H1 (cell line): Measurements from ENCODE around the gene AOPEP. TPM values are rescaled to one million over a fixed set of nuclear protein-coding genes. Genes with fewer than 3 reads are reported as not detected.

Experiments used
- CTCF ChIA-PET: fragments of 300-600 bp; sonication (Branson Sonifier 250); formaldehyde crosslinking; loops from one replicate; lab custom pipeline; 2021; ENCODE audit not compliant: partially characterized antibody; lab: Charles Lee
- POLR2A ChIA-PET: fragments of 300-600 bp; sonication (Branson Sonifier 250); formaldehyde crosslinking; loops from one replicate; lab custom pipeline; 2021; ENCODE audit warnings: inconsistent platforms; ENCODE audit not compliant: partially characterized antibody; lab: Charles Lee
- DNase-seq, 2 experiments: peaks; one replicate each; pipeline versions ENCODE4 v3.0.0 to v3.0.0-alpha.2; 2010 to 2022; ENCODE audit warnings: low spot score in 2 of 2, low read depth in 1 of 2, mixed read lengths in 1 of 2
- FAIRE-seq: peaks from 2 replicates; lab custom pipeline; 2011; peaks lifted over from hg19 to GRCh38; lab: Jason Lieb, UNC
- H2AFZ ChIP-seq: 2 replicates; pipeline ENCODE4 v1.8.1; 2012; ENCODE audit warnings: low read length, inconsistent platforms
- H2AK5ac ChIP-seq: 2 replicates; pipeline ENCODE4 v1.6.1; 2013; ENCODE audit warnings: low read depth, low read length
- H2BK120ac ChIP-seq: replicated peaks from 2 replicates; pipeline ENCODE3; 2013; ENCODE audit warnings: low read depth, low read length, inconsistent platforms
- H2BK12ac ChIP-seq: 2 replicates; pipeline ENCODE4 v1.6.1; 2013; ENCODE audit warnings: low read depth, low read length
- H2BK15ac ChIP-seq: 2 replicates; pipeline ENCODE4 v1.6.1; 2013; ENCODE audit warnings: low read length
- H2BK20ac ChIP-seq: 2 replicates; pipeline ENCODE4 v1.6.1; 2013; ENCODE audit warnings: low read length
- H2BK5ac ChIP-seq: 2 replicates; pipeline ENCODE4 v1.6.1; 2013; ENCODE audit warnings: low read depth, low read length
- H3K14ac ChIP-seq: 2 replicates; pipeline ENCODE4 v1.6.1; 2013; ENCODE audit warnings: inconsistent platforms; ENCODE audit not compliant: insufficient read length
- H3K18ac ChIP-seq: 2 replicates; pipeline ENCODE4 v1.6.1; 2013; ENCODE audit warnings: low read length; ENCODE audit errors: extremely low read depth
- H3K23ac ChIP-seq: 2 replicates; pipeline ENCODE4 v1.6.1; 2013; ENCODE audit warnings: inconsistent platforms; ENCODE audit not compliant: insufficient read length
- H3K23me2 ChIP-seq: 2 replicates; pipeline ENCODE4 v1.6.1; 2013; ENCODE audit warnings: low read depth, low read length
- H3K27ac ChIP-seq: 2 replicates; pipeline ENCODE4 v1.6.1; 2011; ENCODE audit warnings: low read depth, low read length, inconsistent platforms
- H3K27me3 ChIP-seq, 4 experiments: replicated peaks in 1 of 4; 1 replicate in 1 of 4; 2 replicates in 3 of 4; pipeline versions ENCODE4 v1.6.1 to v1.8.1; 2011 to 2013; ENCODE audit warnings: low read length in 3 of 4, mild to moderate bottlenecking in 3 of 4, inconsistent platforms in 2 of 4, mixed read lengths in 2 of 4, moderate library complexity in 1 of 4; ENCODE audit not compliant: control insufficient read depth in 3 of 4, insufficient read depth in 3 of 4; ENCODE audit errors: extremely low read depth in 1 of 4
- H3K36me3 ChIP-seq, 4 experiments: 2 replicates each; pipeline versions ENCODE4 v1.6.1 to v1.8.1; 2011 to 2013; ENCODE audit warnings: mild to moderate bottlenecking in 4 of 4, low read length in 3 of 4, moderate library complexity in 2 of 4, control low read depth in 1 of 4, inconsistent platforms in 1 of 4; ENCODE audit not compliant: insufficient read depth in 4 of 4, control insufficient read depth in 2 of 4
- H3K4ac ChIP-seq: replicated peaks from 2 replicates; pipeline ENCODE3; 2013; ENCODE audit warnings: low read length, low read depth, mixed read lengths, inconsistent platforms; ENCODE audit not compliant: insufficient read length
- H3K4me1 ChIP-seq, 4 experiments: replicated peaks in 1 of 4; 1 replicate in 1 of 4; 2 replicates in 3 of 4; pipeline versions ENCODE4 v1.6.1 to v1.8.1; 2011 to 2013; ENCODE audit warnings: low read length in 3 of 4, inconsistent platforms in 2 of 4, mixed read lengths in 1 of 4; ENCODE audit not compliant: insufficient read depth in 4 of 4, control insufficient read depth in 3 of 4
- H3K4me2 ChIP-seq, 2 experiments: 2 replicates each; pipeline versions ENCODE4 v1.6.1 to v1.8.1; 2011 to 2013; ENCODE audit warnings: low read depth in 2 of 2, low read length in 2 of 2, control low read depth in 1 of 2, inconsistent platforms in 1 of 2, mild to moderate bottlenecking in 1 of 2; ENCODE audit not compliant: insufficient read depth in 1 of 2
- H3K4me3 ChIP-seq, 4 experiments: fragments of 200-600, 300-600 bp in 1 of 4; sonication (generic), shearing (Covaris generic), sonication (Bioruptor Twin) in 1 of 4; 2 replicates each; pipeline versions ENCODE4 v1.5.1 to v1.8.1; 2011 to 2016; ENCODE audit warnings: low read length in 4 of 4, low read depth in 3 of 4, control low read depth in 2 of 4, inconsistent platforms in 2 of 4, mild to moderate bottlenecking in 2 of 4, mixed read lengths in 1 of 4, moderate library complexity in 1 of 4; ENCODE audit not compliant: insufficient read depth in 2 of 4; ENCODE audit errors: extremely low read depth in 1 of 4
- H3K56ac ChIP-seq: replicated peaks from 2 replicates; pipeline ENCODE3; 2013; ENCODE audit warnings: low read depth, mild to moderate bottlenecking, mixed read lengths, low read length, inconsistent platforms; ENCODE audit not compliant: insufficient read length
- H3K79me1 ChIP-seq: 2 replicates; pipeline ENCODE4 v1.6.1; 2013; ENCODE audit warnings: low read depth, low read length, control low read depth
- H3K79me2 ChIP-seq, 2 experiments: 2 replicates each; pipeline versions ENCODE4 v1.6.1 to v1.8.1; 2012 to 2013; ENCODE audit warnings: low read length in 2 of 2, mild to moderate bottlenecking in 2 of 2, inconsistent platforms in 1 of 2; ENCODE audit not compliant: insufficient read depth in 2 of 2, control insufficient read depth in 1 of 2
- H3K9ac ChIP-seq, 4 experiments: replicated peaks in 1 of 4; 1 replicate in 1 of 4; 2 replicates in 3 of 4; pipeline versions ENCODE4 v1.6.1 to v1.8.1; 2011 to 2013; ENCODE audit warnings: low read depth in 3 of 4, low read length in 3 of 4, control low read depth in 2 of 4, mild to moderate bottlenecking in 2 of 4, moderate library complexity in 2 of 4, inconsistent platforms in 1 of 4; ENCODE audit errors: extremely low read depth in 1 of 4
- H3K9me3 ChIP-seq, 2 experiments: 2 replicates each; pipeline versions ENCODE4 v1.6.1 to v1.8.1; 2012 to 2013; ENCODE audit warnings: mild to moderate bottlenecking in 2 of 2, moderate library complexity in 2 of 2, control low read depth in 1 of 2, inconsistent platforms in 1 of 2, low read depth in 1 of 2, low read length in 1 of 2, mixed read lengths in 1 of 2; ENCODE audit not compliant: insufficient read depth in 2 of 2
- H4K20me1 ChIP-seq, 2 experiments: replicated peaks in 1 of 2; 2 replicates each; pipeline versions ENCODE3 to v1.8.1; 2011 to 2013; ENCODE audit warnings: inconsistent platforms in 2 of 2, low read length in 2 of 2, mild to moderate bottlenecking in 1 of 2; ENCODE audit not compliant: insufficient read depth in 2 of 2, control insufficient read depth in 1 of 2
- H4K5ac ChIP-seq: 2 replicates; pipeline ENCODE4 v1.6.1; 2013; ENCODE audit warnings: low read length, low read depth, mixed read lengths, inconsistent platforms; ENCODE audit not compliant: insufficient read length
- H4K8ac ChIP-seq: 2 replicates; pipeline ENCODE4 v1.8.0; 2013; ENCODE audit warnings: mild to moderate bottlenecking, moderate library complexity, low read length, inconsistent platforms; ENCODE audit not compliant: insufficient read depth; ENCODE audit errors: extremely low read depth
- H4K91ac ChIP-seq: replicated peaks from 2 replicates; pipeline ENCODE3; 2013; ENCODE audit warnings: low read length, mixed read lengths, inconsistent platforms; ENCODE audit not compliant: insufficient read length
- BRCA1 ChIP-seq: IDR thresholded peaks from 2 replicates; pipeline ENCODE4 v1.6.1; 2012; ENCODE audit warnings: low read depth, low read length, improper control_type of control experiment
- CHD2 ChIP-seq: IDR thresholded peaks from 2 replicates; pipeline ENCODE4 v1.6.1; 2012; ENCODE audit warnings: low read length, improper control_type of control experiment
- EP300 ChIP-seq, 2 experiments: IDR thresholded peaks; 1 replicate in 1 of 2; 2 replicates in 1 of 2; pipeline ENCODE4 v1.6.1; 2011 to 2012; ENCODE audit warnings: low read depth in 2 of 2, low read length in 2 of 2, mild to moderate bottlenecking in 2 of 2, borderline replicate concordance in 1 of 2, inconsistent platforms in 1 of 2, moderate library complexity in 1 of 2
- KDM1A ChIP-seq: fragments of 200-600, 300-600 bp; sonication (generic); IDR thresholded peaks from 2 replicates; pipeline ENCODE4 v1.7.1; 2016; ENCODE audit warnings: mild to moderate bottlenecking, low read length, borderline replicate concordance
- MAX ChIP-seq: IDR thresholded peaks from 2 replicates; pipeline ENCODE4 v1.6.1; 2012; ENCODE audit warnings: inconsistent platforms
- PHF8 ChIP-seq: fragments of 200-600 bp; sonication (generic); conservative IDR thresholded peaks from 2 replicates; pipeline ENCODE4 v1.7.1; 2012; ENCODE audit warnings: low read depth, mild to moderate bottlenecking, inconsistent platforms, low read length, moderate library complexity
- SP2 ChIP-seq: IDR thresholded peaks from 2 replicates; pipeline ENCODE4 v1.6.1; 2012; ENCODE audit warnings: mild to moderate bottlenecking, low read length, inconsistent platforms
- YY1 ChIP-seq: IDR thresholded peaks from 2 replicates; pipeline ENCODE4 v1.6.1; 2011; ENCODE audit warnings: low read depth, mild to moderate bottlenecking, low read length
- ZNF274 ChIP-seq: IDR thresholded peaks from 2 replicates; pipeline ENCODE4 v1.7.0; 2012; ENCODE audit warnings: low read length, borderline replicate concordance; ENCODE audit errors: extremely low read depth
- WGBS, 2 experiments: shearing (Covaris generic) in 1 of 2; methylation state at CpG; one replicate each; pipeline versions ENCODE4 v1.1.6 to v1.1.7; 2013 to 2015; ENCODE audit warnings: low lambda C conversion rate in 2 of 2, mixed read lengths in 2 of 2, inconsistent platforms in 1 of 2, low coverage in 1 of 2, missing lambda C conversion rate in 1 of 2; ENCODE audit not compliant: insufficient replicate concordance in 2 of 2, insufficient coverage in 1 of 2, insufficient read length in 1 of 2; ENCODE audit errors: extremely low coverage in 1 of 2, missing lambda C conversion rate in 1 of 2; 5-methylcytosine and 5-hydroxymethylcytosine counted together
- polyA plus RNA-seq, 7 experiments: library from polyadenylated mRNA; depleted of rRNA in 3 of 7; stranded (reverse) in 5 of 7; unstranded in 2 of 7; fragments of >200 nt in 5 of 7; fragments of 200-250 nt in 2 of 7; gene quantifications; 1 replicate in 5 of 7; 2 replicates in 1 of 7; 4 replicates in 1 of 7; pipeline versions ENCODE4 v1.2.1 to v1.2.3, GENCODE V29; 2011 to 2013; ENCODE audit warnings: missing spikeins in 2 of 7, mixed read lengths in 2 of 7
- total RNA-seq: library from RNA; stranded (reverse); fragmentation: NEBNext Ultra II Directional; extraction: Animal tissue kit (Norgen Biotek cat#: 25700); gene quantifications from 2 replicates; pipeline ENCODE4 v1.2.1, GENCODE V29; 2021
- TF ChIP-seq, protein P1 (sequence below): IDR thresholded peaks from 2 replicates; pipeline ENCODE4 v1.6.1; 2012; ENCODE audit warnings: inconsistent platforms

The AOPEP gene
- total and polyA plus RNA-seq, 2 of the 8 experiments (the other 6 are each of a cell fraction or from before 2014, with no cell fraction given): 6.1 to 14.3 TPM

DNA sequence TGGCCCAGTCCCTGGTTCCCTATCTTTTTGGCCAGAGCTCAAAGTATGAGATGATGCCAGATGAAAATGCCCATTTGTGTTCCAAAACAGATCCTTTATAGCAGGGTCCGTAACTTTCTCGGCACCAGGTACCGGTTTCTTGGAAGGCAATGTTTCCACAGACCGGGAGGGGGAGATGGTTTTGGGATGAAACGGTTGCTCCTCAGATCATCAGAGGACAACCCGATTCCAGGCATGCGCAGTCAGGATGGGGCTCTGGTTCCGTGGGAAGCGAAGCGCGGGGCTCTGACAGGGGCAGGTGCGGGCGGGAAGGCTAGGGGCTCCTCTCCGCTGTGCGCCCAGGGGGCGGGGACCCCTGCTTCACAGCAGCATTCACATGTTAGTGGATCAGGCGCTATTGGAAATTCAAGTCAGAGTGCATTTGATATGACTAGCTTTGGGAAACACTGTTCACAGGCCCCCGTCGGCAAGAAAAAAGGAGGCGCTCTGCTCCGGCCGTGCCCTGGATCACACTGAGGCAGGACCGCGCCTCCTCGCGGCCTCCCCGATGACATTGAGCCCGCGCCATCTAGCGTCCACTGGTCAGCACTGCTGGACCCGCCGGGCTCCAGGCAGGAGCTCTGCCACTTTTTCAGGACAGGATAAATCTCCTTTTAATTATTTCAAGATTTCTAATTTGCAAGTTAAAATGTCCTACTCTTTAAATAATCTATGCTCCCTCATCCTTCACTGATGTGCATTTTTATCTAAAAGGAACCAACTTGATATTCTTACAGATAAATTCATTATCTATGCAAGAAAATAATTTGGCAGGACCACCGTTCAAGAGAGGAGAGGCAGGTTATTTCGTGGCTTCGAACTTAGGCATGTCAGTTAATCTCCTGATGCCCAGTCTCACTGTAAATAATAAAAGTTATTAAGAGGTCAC is 401.0 kb downstream of the AOPEP start:
- POLR2A ChIA-PET: interaction anchor here (0.8 kb wide), 1 partner anchor 40 kb away, joined by 3 read pairs; no protein-coding TSS in a partner anchor
- FAIRE-seq: no peak
- no peak overlapping the region for H3K23ac ChIP-seq
- TF ChIP-seq CHD2 (no peak), YY1 (no peak), BRCA1 (no peak), ZNF274 (no peak), MAX (0 out of 2 replicates have a peak, but pooled peaks have one; percentile 22), PHF8 (no peak), EP300 (IDR thresholded peaks at IDR 0.05; ENCODE audit: borderline replicate concordance in 1 of 2, low read depth in 2 of 2, low read length in 2 of 2) (no peak), SP2 (no peak), KDM1A (peak; percentile 45; the same call in 1 of the 2 replicates)
- TF ChIP-seq, protein P1, sequence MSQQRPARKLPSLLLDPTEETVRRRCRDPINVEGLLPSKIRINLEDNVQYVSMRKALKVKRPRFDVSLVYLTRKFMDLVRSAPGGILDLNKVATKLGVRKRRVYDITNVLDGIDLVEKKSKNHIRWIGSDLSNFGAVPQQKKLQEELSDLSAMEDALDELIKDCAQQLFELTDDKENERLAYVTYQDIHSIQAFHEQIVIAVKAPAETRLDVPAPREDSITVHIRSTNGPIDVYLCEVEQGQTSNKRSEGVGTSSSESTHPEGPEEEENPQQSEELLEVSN: peak; percentile 19; the same call in 1 of the 2 replicates

More for the DNA sequence above, 401.0 kb downstream of the AOPEP start:
- H2BK120ac ChIP-seq: no peak overlapping the region
- 21% methylated on average over 33 of the region's 35 CpGs; no CpG with 5 or more reads in 1 of the 2 experiments for WGBS, 2 experiments
- H2BK5ac ChIP-seq: no peak overlapping the region
- H3K27me3 ChIP-seq: no peaks in the 10 kb centered on the region
- H3K27ac ChIP-seq: no peak overlapping the region
- H3K36me3 ChIP-seq: no peaks in the 10 kb centered on the region
- H3K9ac ChIP-seq: no peak overlapping the region
- H3K4me2 ChIP-seq: peak overlapping the region; percentile 7 to 73; a peak in 3 of 4 replicates
- no peak overlapping the region for H2BK20ac ChIP-seq
- 0 out of 2 replicates have a peak overlapping the region, but pooled peaks have one; percentile 35 for H4K8ac ChIP-seq
- no peak overlapping the region for H3K18ac ChIP-seq
- H3K4me1 ChIP-seq: peaks cover 5 to 28% (median 14%) of the 10 kb centered on the region in 4 experiments
- no peaks in the 10 kb centered on the region for H4K20me1 ChIP-seq
- no peak overlapping the region for H2BK12ac ChIP-seq
- no peak overlapping the region for H4K5ac ChIP-seq
- H4K91ac ChIP-seq: no peak overlapping the region
- H3K4me3 ChIP-seq: peak overlapping the region; percentile 12 to 58 (median 40); a peak in 7 of 8 replicates
- no peaks in the 10 kb centered on the region for H3K79me2 ChIP-seq
- no peak overlapping the region for H3K14ac ChIP-seq
- no peak overlapping the region for H2BK15ac ChIP-seq
- no peak overlapping the region for H3K56ac ChIP-seq
- peak in 1 of 2 experiments; percentile 93 for DNase-seq
- 0 out of 2 replicates have a peak overlapping the region, but pooled peaks have one; percentile 6 for H2AFZ ChIP-seq
- no peaks in the 10 kb centered on the region for H3K23me2 ChIP-seq
- no peaks in the 10 kb centered on the region for H3K9me3 ChIP-seq
- CTCF ChIA-PET: interaction anchor here (0.6 to 13.7 kb wide), 67 partner anchors 8 to 650 kb away, joined by 3 to 209 read pairs (median 4); partner anchors contain the start of gene PCAT7
- no peak overlapping the region for H2AK5ac ChIP-seq
- no peak overlapping the region for H3K4ac ChIP-seq
- no peaks in the 10 kb centered on the region for H3K79me1 ChIP-seq
